GM18519 (cell line): ENCODE data around the gene PLVAP.
A peak's percentile ranks its signal among the peaks of the same experiment; 100 is the strongest.

Experiments used
- ATAC-seq: cut with Tn5 transposase; IDR thresholded peaks from one replicate; pipeline ENCODE4 v1.9.1; 2021; ENCODE audit warnings: mild to moderate bottlenecking, moderate library complexity; ENCODE audit not compliant: unreplicated experiment, low FRiP score

PLVAP gene, protein sequence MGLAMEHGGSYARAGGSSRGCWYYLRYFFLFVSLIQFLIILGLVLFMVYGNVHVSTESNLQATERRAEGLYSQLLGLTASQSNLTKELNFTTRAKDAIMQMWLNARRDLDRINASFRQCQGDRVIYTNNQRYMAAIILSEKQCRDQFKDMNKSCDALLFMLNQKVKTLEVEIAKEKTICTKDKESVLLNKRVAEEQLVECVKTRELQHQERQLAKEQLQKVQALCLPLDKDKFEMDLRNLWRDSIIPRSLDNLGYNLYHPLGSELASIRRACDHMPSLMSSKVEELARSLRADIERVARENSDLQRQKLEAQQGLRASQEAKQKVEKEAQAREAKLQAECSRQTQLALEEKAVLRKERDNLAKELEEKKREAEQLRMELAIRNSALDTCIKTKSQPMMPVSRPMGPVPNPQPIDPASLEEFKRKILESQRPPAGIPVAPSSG

DNA sequence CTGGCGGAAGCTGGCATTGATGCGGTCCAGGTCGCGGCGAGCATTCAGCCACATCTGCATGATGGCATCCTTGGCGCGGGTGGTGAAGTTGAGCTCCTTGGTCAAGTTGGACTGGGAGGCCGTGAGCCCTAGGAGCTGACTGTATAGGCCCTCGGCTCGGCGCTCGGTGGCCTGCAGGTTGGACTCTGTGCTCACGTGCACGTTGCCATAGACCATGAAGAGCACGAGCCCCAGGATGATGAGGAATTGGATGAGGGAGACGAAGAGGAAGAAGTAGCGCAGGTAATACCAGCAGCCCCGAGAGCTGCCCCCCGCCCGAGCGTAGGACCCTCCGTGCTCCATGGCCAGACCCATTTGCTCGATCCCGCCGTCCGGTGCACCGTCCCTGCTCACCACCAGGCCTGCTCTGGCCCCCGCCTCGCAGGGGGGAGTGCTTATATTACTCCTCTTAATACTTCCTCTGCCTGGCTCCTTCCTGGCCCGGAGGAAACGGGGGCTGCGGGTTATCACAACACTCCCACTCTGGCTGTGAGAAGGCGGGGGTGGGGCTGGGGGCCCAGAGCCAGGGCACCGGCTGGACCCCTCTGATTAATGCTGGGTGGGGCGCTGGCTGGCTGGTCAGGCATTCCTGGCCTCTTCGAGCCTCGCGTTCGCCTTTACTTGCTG, at the start of gene PLVAP:
Gene PLVAP, minus strand, starts transcription at position 408 of the 666 bp plus-strand sequence. Its CDS starts 54 bp downstream, at position 354.
- no peak for ATAC-seq

GRCh38 chr19:17424743-17425365, 47.7 kb upstream of the PLVAP start:
- no peak for ATAC-seq

DNA sequence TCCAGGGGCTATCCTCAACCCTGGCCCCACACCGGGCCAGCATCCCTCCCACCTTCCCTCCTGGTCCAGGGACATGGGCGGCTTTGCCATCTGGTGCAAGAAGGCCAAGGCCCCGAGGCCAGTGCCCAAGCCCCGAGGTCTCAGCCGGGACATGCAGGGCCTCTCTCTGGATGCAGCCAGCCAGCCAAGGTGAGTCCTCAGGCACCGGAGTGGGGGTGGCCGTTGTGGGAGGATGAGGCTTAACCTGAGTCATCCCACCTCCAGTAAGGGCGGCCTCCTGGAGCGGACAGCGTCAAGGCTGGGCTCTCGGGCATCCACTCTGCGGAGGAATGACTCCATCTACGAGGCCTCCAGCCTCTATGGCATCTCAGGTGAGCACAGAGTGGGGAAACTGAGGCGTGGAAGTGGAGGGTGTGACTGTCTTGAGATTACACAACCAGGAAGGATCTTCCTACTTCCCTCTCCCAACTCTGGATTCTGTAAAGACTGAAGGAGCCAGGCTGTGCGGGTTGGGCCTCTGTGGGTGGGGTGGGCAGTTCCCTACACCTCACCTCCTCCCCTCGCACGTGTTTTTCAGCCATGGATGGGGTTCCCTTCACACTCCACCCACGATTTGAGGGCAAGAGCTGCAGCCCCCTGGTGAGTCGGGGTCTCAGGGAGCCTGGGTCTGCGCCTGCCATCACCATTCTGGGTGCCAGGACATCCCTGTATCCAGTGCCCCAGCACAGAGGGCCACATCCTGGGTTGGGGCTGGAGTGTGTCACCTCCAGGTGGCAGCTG, 46.5 kb upstream of the PLVAP start:
- no peak for ATAC-seq

GRCh38 chr19:17421942-17422341, 44.8 kb upstream of the PLVAP start:
- ATAC-seq: no peak

GRCh38 chr19:17420475-17420924, 43.4 kb upstream of the PLVAP start:
- ATAC-seq: no peak

- peak; percentile 77 for ATAC-seq
These were observed 42.7 kb upstream of the PLVAP start, which contains the start of gene MVB12A for GRCh38 chr19:17419621-17420474. MVB12A (plus strand) TSS chr19:17420047; CDS start chr19:17420136, 89 bp downstream.

DNA sequence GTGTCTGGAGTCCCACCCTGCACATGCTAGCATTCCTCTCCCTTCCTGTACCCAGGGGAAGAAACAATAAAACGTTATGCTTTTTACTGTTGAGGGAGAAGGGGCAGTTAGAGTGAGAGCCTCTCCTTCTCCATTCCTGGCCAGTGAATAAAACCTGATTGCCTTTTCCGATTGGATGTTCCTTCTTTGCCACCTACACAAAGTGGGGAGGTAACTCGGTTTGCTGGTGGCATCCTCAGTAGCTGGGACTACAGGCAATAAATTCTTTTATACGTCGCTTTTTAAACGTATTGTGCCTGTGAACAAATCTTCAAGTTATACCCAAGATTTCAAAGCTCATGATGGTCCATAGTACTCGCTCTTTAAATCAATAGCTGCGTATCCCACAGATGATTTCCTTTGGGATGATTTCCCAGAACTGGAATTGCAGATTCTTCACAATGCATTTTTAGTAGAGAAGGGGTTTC, 42.0 kb upstream of the PLVAP start:
- no peak for ATAC-seq

GRCh38 chr19:17418710-17419109, 41.6 kb upstream of the PLVAP start:
- ATAC-seq: no peak

DNA sequence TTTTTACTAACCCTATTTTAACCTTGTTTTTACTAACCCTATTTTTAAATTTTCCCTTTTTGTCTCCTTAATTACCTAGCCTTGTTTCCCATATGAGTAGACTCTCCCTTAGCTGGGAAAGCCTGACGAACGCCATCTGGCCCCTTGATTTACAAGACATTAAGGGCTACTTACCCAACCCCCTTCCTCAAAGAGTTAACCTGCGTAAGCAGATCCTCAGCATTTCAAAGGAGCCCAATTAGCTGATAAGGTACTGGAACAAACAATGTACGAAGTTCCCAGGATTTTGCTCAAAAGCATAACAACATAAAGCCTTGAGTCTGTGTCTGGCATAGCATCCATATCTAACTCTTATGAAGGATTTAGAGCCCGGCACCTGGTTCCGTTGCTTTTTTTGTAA, 38.0 kb upstream of the PLVAP start:
- ATAC-seq: no peak

- no peak for ATAC-seq
These were observed 37.0 kb upstream of the PLVAP start for GRCh38 chr19:17414097-17414496.

GRCh38 chr19:17411801-17412200, 34.7 kb upstream of the PLVAP start:
- no peak for ATAC-seq

DNA sequence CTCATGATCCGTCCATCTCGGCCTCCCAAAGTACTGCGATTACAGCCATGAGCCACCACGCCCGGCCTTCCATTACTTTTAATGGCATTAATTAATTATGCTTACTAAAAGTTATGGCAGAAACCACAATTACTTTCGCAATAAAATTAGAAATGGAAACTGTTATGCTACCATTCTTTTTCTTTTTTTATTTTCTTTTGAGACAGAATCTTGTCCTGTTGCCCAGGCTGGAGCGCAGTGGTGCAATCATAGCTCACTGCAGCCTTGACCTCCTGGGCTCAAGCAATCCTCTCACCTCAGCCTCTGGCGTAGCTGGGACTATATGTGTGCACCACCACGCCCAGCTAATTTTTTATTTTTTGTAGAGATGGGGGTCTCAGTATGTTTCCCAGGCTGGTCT, 32.8 kb upstream of the PLVAP start:
- no peak for ATAC-seq

- ATAC-seq: no peak
These were observed 29.7 kb upstream of the PLVAP start for GRCh38 chr19:17406887-17407196.

DNA sequence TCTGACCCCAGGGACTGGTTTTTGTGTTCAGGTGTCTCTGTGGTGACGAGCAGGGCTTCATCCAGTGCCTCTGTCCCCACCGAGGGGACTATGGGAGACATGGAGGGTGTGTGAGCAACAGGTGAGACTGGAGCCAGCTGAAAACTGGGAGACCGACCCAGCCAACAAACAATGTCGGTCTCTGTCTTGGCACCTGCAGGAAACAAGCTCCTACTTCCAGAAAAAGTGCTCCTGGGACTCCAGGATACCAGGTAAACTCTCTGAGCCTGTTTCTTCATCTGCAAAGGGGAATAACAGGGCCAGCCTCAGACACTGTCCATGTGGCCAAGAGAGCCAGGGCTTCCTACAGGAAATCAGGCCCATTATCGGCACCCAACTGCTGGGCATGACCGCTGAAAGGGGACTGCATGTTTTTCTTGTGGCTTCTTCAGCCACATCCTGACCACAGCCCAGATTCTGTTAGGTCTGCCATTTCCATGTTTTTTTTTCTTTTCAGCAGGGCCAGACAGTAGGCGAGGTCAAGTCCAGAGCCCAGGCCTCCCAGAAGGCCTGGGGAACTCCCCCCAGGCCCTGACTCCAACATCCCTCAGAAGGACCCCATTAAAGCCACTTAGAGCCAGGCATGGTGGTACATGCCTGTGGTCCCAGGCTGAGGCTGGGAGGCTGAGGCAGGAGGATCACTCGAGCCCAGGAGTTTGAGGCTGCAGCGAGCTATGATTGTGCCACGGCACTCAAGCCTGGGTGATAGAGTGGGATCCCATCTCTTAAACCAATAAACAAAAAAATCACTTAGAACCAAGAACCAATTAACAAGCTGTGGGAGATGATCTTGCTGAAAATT, 29.1 kb upstream of the PLVAP start:
- no peak for ATAC-seq

DNA sequence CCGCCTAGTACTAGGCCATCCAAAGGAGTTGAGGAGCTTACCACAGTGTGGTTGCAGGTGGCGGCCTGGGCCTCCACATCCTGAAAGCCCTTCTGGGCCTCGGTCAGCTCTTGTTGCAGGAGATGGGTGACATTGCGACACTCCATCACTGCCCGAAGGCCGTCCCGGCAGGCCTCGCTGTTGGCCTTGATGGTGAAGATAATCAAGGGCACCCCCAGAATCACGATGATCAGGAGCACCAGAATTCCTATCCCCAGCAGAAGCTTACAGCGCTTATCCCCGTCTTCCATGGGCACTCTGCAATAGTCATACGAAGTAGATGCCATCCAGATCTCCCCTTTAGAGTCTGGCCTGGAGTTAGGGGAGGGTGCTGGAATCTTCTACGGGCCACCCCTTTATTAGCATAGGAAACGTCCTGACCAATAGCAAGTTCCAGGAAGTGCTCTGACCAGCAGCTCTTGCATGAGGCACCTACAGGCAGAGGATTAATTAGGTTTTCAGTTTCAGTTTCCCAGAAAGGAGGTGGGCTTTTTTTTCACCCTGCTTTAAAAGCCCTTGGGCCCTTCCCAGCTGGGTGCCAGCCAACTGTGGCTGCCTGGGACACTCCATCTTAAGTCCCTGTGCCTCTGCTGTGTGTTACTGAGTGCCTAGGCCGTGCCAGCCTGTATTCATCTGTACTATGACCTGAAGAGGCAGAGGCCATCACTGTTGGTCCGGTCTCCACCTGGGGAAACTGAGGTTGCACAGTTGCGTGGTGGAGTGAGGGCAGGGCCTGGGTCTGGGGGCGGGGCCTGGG, 28.3 kb upstream of the PLVAP start, which contains the start of gene BST2:
Gene BST2, minus strand, starts transcription at position 381 of the 796 bp plus-strand sequence. Its CDS starts 55 bp downstream, at position 326.
- no peak for ATAC-seq

DNA sequence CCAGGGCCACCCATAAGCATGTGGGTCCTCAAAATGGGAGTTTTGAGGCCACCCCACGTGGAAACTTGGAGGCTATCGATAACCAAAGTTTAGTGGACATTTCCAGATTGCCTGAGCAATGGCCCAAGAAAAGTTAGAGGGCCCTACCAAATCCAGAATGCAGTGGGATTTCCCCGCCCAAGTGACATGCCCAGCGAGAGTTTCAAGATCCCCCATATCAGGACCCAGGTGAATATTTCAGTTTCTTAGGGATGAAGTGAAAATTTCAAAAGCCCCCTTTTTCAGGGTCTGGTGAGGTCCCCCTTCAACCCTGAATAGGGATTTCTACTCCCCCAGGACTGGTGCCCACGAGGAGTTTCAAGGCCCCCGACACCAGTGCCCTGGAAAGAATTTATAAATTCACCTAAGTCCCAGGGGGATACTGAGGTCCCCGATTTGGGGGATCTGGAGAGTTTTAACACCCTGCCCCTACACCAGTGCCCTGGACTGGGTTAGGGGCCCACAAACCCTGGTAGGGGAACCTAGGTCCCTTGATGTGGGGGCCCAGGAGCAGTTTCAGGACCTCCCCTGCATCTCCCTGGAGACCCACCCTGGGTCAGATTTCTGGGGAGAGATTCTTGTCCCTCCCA, 27.6 kb upstream of the PLVAP start:
- no peak for ATAC-seq

DNA sequence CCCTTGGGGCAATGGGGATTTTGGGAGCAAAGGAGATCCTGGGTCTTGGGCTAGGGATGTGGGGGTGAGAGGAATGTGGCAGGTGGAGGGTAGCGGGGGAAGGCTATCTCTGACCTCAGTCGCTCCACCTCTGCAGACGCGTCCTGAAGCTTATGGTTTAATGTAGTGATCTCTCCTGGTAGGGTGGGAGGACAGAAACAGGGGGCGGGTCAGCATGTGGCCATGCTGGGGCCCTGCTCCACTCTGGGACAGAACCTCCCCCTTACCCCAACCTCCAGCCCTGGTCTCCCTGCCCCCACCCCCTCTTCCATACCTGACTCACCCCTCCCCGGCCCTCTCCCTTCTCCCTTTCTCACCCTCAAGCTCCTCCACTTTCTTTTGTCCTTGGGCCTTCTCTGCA, 26.9 kb upstream of the PLVAP start:
- no peak for ATAC-seq
